Uterus (tissue), 4 donors: ENCODE data around the gene ZNF827. TPM values are rescaled to one million over a fixed set of nuclear protein-coding genes. Genes with fewer than 3 reads are reported as not detected.

ENCODE experiments used
- DNase-seq, 2 donors: peaks; one replicate each; pipeline ENCODE4 v3.0.0-alpha.2; 2019 to 2020
- H3K27ac ChIP-seq, 2 donors: fragments of 200-600 bp; sonication (generic); 1 replicate in 1 of 2; 2 replicates in 1 of 2; pipeline ENCODE4 v1.5.1; 2016 to 2018
- H3K27me3 ChIP-seq, 2 donors: fragments of 200-600 bp; sonication (generic); one replicate each; pipeline ENCODE4 v1.5.1; 2018 to 2019; ENCODE audit warnings: control low read depth in 1 of 2
- H3K36me3 ChIP-seq, 2 donors: fragments of 200-600 bp; sonication (generic); one replicate each; pipeline ENCODE4 v1.5.1; 2019; ENCODE audit warnings: control low read depth in 1 of 2
- H3K4me1 ChIP-seq, 2 donors: fragments of 200-600 bp; sonication (generic); one replicate each; pipeline ENCODE4 v1.5.1; 2018 to 2019; ENCODE audit warnings: control low read depth in 1 of 2
- H3K4me3 ChIP-seq, 2 donors: fragments of 200-600 bp; sonication (generic); 1 replicate in 1 of 2; 2 replicates in 1 of 2; pipeline ENCODE4 v1.5.1; 2018 to 2019; ENCODE audit warnings: mild to moderate bottlenecking in 1 of 2
- H3K9me3 ChIP-seq, 2 donors: fragments of 200-600 bp; sonication (generic); one replicate each; pipeline ENCODE4 v1.5.1; 2019; ENCODE audit warnings: control low read depth in 1 of 2
- POLR2A ChIP-seq, 2 donors: fragments of 450-650 bp; IDR thresholded peaks; one replicate each; pipeline ENCODE4 v1.6.1; 2016; ENCODE audit warnings: antibody characterized with exemption in 2 of 2, mild to moderate bottlenecking in 1 of 2, moderate library complexity in 1 of 2
- intact Hi-C: fragments of 100-400 bp; cut with DNase I; formaldehyde crosslinking; loops from one replicate; pipeline ENCODE4 v1.15.1; 2023; ENCODE audit warnings: low total_unique reads
- total RNA-seq, 4 donors: library from RNA; depleted of rRNA in 3 of 4; stranded (reverse); fragments of >200 nt in 3 of 4; gene quantifications; one replicate each; pipeline versions ENCODE4 v1.1.0 to v1.2.4, GENCODE V29; 2014 to 2023
- TF ChIP-seq, protein P1 (sequence below), 4 experiments: fragments of 200-600 bp in 2 of 4; fragments of 450-650 bp in 2 of 4; sonication (generic) in 2 of 4; IDR thresholded peaks; one replicate each; pipeline ENCODE4 v1.5.1; 2016 to 2019; ENCODE audit warnings: antibody characterized with exemption in 4 of 4, mild to moderate bottlenecking in 2 of 4, moderate library complexity in 1 of 4
- donor health status: DM: yes; HTN: yes; CAD: no.

Gene ZNF827
- total RNA-seq, 4 donors from 2014 or later = 2.9 to 33.1 (median 14.2) TPM

DNA sequence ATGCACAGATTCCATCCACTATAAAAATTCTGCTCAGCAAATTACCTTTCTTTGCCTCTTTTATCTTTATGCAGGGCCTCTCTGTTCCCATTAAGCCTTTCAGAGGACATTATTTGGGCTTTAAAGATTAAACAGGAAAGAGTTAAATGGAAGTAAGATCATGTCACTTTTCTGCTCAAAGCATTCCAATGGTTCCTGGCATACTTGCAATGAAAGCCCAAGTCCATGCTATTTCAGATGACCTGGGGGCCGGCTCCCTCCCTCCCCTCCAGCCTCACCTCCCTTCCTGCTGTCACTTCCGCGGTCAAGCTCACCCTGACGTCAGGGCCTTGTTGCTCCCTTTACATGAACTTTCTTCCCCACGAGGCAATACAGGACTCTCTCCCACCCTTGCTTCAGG is 133.1 kb downstream of the ZNF827 start:
- intact Hi-C loops = no loop called here
- no peak for DNase-seq

GRCh38 chr4:145804116-145804515 is 134.5 kb downstream of the ZNF827 start:
- peak overlapping the region; percentile 29 to 41 for H3K27ac ChIP-seq
- TF ChIP-seq, protein P1, sequence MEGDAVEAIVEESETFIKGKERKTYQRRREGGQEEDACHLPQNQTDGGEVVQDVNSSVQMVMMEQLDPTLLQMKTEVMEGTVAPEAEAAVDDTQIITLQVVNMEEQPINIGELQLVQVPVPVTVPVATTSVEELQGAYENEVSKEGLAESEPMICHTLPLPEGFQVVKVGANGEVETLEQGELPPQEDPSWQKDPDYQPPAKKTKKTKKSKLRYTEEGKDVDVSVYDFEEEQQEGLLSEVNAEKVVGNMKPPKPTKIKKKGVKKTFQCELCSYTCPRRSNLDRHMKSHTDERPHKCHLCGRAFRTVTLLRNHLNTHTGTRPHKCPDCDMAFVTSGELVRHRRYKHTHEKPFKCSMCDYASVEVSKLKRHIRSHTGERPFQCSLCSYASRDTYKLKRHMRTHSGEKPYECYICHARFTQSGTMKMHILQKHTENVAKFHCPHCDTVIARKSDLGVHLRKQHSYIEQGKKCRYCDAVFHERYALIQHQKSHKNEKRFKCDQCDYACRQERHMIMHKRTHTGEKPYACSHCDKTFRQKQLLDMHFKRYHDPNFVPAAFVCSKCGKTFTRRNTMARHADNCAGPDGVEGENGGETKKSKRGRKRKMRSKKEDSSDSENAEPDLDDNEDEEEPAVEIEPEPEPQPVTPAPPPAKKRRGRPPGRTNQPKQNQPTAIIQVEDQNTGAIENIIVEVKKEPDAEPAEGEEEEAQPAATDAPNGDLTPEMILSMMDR (IDR thresholded peaks at IDR 0.05) = no peak
- TF ChIP-seq POLR2A (IDR thresholded peaks at IDR 0.05) = no peak
- no peaks in the 10 kb centered on the region for H3K9me3 ChIP-seq
- DNase-seq = peak; percentile 40 to 46
- no peak overlapping the region for H3K4me3 ChIP-seq
- H3K36me3 ChIP-seq = no peaks in the 10 kb centered on the region
- intact Hi-C loops = no loop called here
- no peaks in the 10 kb centered on the region for H3K27me3 ChIP-seq
- H3K4me1 ChIP-seq = peaks cover 0 to 6% of the 10 kb centered on the region in 2 donors

More for the DNA sequence above, 133.1 kb downstream of the ZNF827 start:
- Histone ChIP-seq H3K27ac (peak overlapping the region in 1 of 2 donors; percentile 37), H3K36me3 (no peaks in the 10 kb centered on the region), H3K4me1 (peaks cover 0 to 6% of the 10 kb centered on the region in 2 donors), H3K27me3 (no peaks in the 10 kb centered on the region), H3K4me3 (no peak overlapping the region), H3K9me3 (peaks cover 0 to 3% of the 10 kb centered on the region in 2 donors)
- TF ChIP-seq, protein P1 (IDR thresholded peaks at IDR 0.05) = no peak
- TF ChIP-seq POLR2A (IDR thresholded peaks at IDR 0.05) = no peak

- DNase-seq = no peak
- H3K27me3 ChIP-seq = no peaks in the 10 kb centered on the region
- intact Hi-C loops = no loop called here
Observed at GRCh38 chr4:145799223-145799622, 139.4 kb downstream of the ZNF827 start.

DNA sequence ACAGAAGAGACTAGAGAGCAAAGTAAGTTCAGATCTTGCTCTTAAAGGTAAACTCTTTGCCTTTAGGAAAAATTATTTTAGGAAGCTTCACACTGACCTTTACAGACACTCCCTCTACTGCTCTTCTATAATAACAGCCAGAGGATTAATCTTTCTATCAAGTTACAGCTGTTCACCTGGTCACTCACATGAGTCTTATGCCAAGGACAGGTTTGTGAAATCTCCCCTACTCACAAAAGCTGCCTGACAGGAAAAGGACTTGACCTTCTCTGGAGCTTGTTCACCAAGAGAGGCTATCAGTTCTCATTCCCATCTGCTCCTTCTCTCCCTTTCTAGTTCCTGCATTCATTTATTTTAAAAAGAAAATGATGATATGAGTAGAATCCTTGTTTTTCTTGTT is 141.3 kb downstream of the ZNF827 start:
- TF ChIP-seq, protein P1 (IDR thresholded peaks at IDR 0.05) = no peak
- TF ChIP-seq POLR2A (IDR thresholded peaks at IDR 0.05) = no peak
- intact Hi-C loops = no loop called here
- no peaks in the 10 kb centered on the region for H3K36me3 ChIP-seq
- H3K4me3 ChIP-seq = no peak overlapping the region
- no peak for DNase-seq
- H3K27ac ChIP-seq = no peak overlapping the region
- no peaks in the 10 kb centered on the region for H3K9me3 ChIP-seq
- no peaks in the 10 kb centered on the region for H3K4me1 ChIP-seq
- H3K27me3 ChIP-seq = no peaks in the 10 kb centered on the region

More at GRCh38 chr4:145799223-145799622, 139.4 kb downstream of the ZNF827 start:
- no peak for TF ChIP-seq POLR2A (IDR thresholded peaks at IDR 0.05)
- TF ChIP-seq, protein P1 (IDR thresholded peaks at IDR 0.05) = no peak
- H3K4me1 ChIP-seq = no peaks in the 10 kb centered on the region
- H3K9me3 ChIP-seq = no peaks in the 10 kb centered on the region
- no peaks in the 10 kb centered on the region for H3K36me3 ChIP-seq
- no peak overlapping the region for H3K27ac ChIP-seq
- H3K4me3 ChIP-seq = no peak overlapping the region

- Histone ChIP-seq H3K4me1 (no peaks in the 10 kb centered on the region), H3K4me3 (no peak overlapping the region), H3K27ac (no peak overlapping the region), H3K9me3 (no peaks in the 10 kb centered on the region), H3K27me3 (no peaks in the 10 kb centered on the region), H3K36me3 (no peaks in the 10 kb centered on the region)
- intact Hi-C loops = no loop called here
- DNase-seq = no peak
- TF ChIP-seq, protein P1 (IDR thresholded peaks at IDR 0.05) = no peak
- TF ChIP-seq POLR2A (IDR thresholded peaks at IDR 0.05) = no peak
Observed at GRCh38 chr4:145796346-145796745, 142.3 kb downstream of the ZNF827 start.
